Measurements from ENCODE around the gene GRK5.

Gene GRK5

DNA sequence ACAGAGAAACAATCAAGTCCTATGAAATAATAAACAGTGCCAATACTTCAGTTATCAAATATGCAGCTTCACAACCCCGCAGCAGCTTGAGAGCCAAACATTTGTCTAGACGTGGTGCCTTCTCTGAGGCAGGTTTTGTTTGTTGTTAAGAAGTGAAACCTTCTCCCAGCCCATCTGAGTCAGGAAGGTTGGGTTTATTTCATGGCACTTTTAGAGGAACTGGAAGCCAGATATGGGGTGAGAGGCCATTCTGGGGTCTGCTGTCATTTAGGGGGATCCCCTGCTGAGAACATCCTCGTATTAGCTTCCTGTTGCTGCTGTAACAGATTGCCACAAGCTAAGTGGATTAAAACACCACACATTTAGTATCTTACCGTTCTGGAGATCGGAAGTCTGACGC lies 113.6 kb downstream of the GRK5 start:
- H2BK15ac ChIP-seq (ENCODE audit: low read length) = peak overlapping the region; percentile 8

DNA sequence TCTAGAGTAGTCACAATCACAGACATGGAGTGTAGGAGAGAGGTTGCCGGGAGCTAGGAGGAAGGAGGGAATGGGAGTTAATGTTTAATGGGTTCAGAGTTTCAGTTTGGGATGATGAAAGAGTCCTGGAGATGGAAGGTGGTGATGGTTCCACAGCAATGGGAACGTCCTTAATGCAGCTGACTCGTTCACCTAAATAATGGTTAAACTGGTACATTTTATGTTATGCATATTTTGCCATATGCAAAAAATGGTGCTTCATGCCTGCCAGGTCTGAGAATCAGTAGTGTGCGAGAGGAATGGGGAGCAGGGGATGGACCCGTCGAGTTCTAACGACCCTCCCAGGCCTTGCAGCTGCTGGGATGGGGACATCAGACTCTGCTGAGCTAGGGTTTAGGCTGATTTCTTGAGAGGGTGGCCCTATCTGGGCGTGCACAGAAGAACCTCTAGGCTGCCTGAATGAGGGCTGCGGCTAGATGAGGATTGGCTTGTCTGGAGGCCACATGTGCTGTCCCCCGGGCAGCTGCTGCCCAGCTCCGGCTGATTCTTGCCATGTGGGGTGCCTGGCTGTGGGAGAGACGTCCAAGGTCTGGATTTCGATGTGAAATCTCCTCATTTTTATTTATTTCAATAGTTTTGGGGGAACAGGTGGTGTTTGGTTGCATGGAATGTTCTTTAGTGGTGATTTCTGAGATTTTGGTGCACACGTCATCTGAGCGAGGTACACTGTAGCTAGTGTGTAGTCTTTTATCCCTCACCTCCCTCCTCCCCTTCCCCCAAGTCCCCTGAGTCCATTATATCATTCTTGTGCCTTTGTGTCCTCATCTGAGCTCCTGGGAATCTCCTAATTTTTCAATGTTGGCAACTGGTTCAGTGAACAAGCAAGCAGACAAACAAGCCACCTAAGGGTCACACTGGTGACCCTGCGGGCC lies 116.0 kb downstream of the GRK5 start:
- Histone ChIP-seq H3K9me3 (replicated peaks in 1 of 2; ENCODE audit: control insufficient read depth in 2 of 2, insufficient read depth in 1 of 2, low read depth in 1 of 2, low read length in 2 of 2) (peaks cover 3 to 6% of the 10 kb centered on the region in 2 donors), H3K9ac (ENCODE audit: low read depth, low read length, poor library complexity) (no peak overlapping the region), H2BK15ac (ENCODE audit: low read length) (no peak overlapping the region), H3K27ac (replicated peaks; ENCODE audit: low read length) (no peak overlapping the region), H2BK120ac (ENCODE audit: low read depth, low read length) (no peak overlapping the region), H4K8ac (ENCODE audit: low read depth, low read length) (no peak overlapping the region), H3K27me3 (ENCODE audit: control insufficient read depth in 3 of 3, insufficient read depth in 3 of 3, low read depth in 1 of 3, low read length in 3 of 3) (no peaks in the 10 kb centered on the region), H3K4ac (ENCODE audit: low read length) (no peak overlapping the region), H3K23ac (ENCODE audit: low read depth, low read length, poor library complexity) (no peak overlapping the region), H2BK5ac (ENCODE audit: low read length) (no peak overlapping the region), H2AK5ac (ENCODE audit: low read depth, low read length) (peak overlapping the region; percentile 38), H3K79me1 (ENCODE audit: low read depth, low read length) (peaks cover 4% of the 10 kb centered on the region), H3K18ac (ENCODE audit: low read length) (peak overlapping the region; percentile 50), H3K4me2 (ENCODE audit: insufficient read depth, low read length, poor library complexity, severe bottlenecking) (no peak overlapping the region), H2AFZ (ENCODE audit: low read length) (peak overlapping the region; percentile 43), H3K4me3 (ENCODE audit: low read length in 2 of 2) (no peak overlapping the region), H4K91ac (ENCODE audit: low read depth, low read length, poor library complexity) (no peak overlapping the region), H2BK12ac (ENCODE audit: low read length) (no peak overlapping the region), H3K36me3 (replicated peaks in 1 of 2; ENCODE audit: control insufficient read depth in 2 of 2, insufficient read depth in 2 of 2, low read length in 2 of 2) (peaks cover 0 to 3% of the 10 kb centered on the region in 2 donors), H3K14ac (ENCODE audit: low read length) (no peak overlapping the region), H3K4me1 (ENCODE audit: control insufficient read depth in 2 of 2, insufficient read depth in 1 of 2, low read depth in 1 of 2, low read length in 2 of 2) (peaks cover 8 to 50% of the 10 kb centered on the region in 2 donors)
- no peak for DNase-seq (ENCODE audit: low spot score)
- WGBS, 2 donors (ENCODE audit: extremely low coverage in 2 of 2, insufficient read length in 2 of 2, insufficient replicate concordance in 1 of 2) = no CpG with 5 or more reads among the region's 16 CpGs

More for the DNA sequence above, 113.6 kb downstream of the GRK5 start:
- WGBS, 2 donors (ENCODE audit: extremely low coverage in 2 of 2, insufficient read length in 2 of 2, insufficient replicate concordance in 1 of 2) = no CpG with 5 or more reads among the region's 6 CpGs
- Histone ChIP-seq H3K23ac (ENCODE audit: low read depth, low read length, poor library complexity) (no peak overlapping the region), H2AK5ac (ENCODE audit: low read depth, low read length) (peak overlapping the region; percentile 28), H2BK12ac (ENCODE audit: low read length) (no peak overlapping the region), H2BK5ac (ENCODE audit: low read length) (no peak overlapping the region), H3K9ac (ENCODE audit: low read depth, low read length, poor library complexity) (no peak overlapping the region), H4K91ac (ENCODE audit: low read depth, low read length, poor library complexity) (no peak overlapping the region), H3K9me3 (replicated peaks in 1 of 2; ENCODE audit: control insufficient read depth in 2 of 2, insufficient read depth in 1 of 2, low read depth in 1 of 2, low read length in 2 of 2) (peaks cover 3 to 6% of the 10 kb centered on the region in 2 donors), H3K36me3 (replicated peaks in 1 of 2; ENCODE audit: control insufficient read depth in 2 of 2, insufficient read depth in 2 of 2, low read length in 2 of 2) (peaks cover 0 to 3% of the 10 kb centered on the region in 2 donors), H3K79me1 (ENCODE audit: low read depth, low read length) (peaks cover 4% of the 10 kb centered on the region), H3K14ac (ENCODE audit: low read length) (no peak overlapping the region), H3K4me2 (ENCODE audit: insufficient read depth, low read length, poor library complexity, severe bottlenecking) (no peak overlapping the region), H3K27me3 (ENCODE audit: control insufficient read depth in 3 of 3, insufficient read depth in 3 of 3, low read depth in 1 of 3, low read length in 3 of 3) (no peaks in the 10 kb centered on the region), H4K8ac (ENCODE audit: low read depth, low read length) (no peak overlapping the region), H3K27ac (replicated peaks; ENCODE audit: low read length) (no peak overlapping the region), H3K4me3 (ENCODE audit: low read length in 2 of 2) (no peak overlapping the region), H3K18ac (ENCODE audit: low read length) (no peak overlapping the region), H2AFZ (ENCODE audit: low read length) (no peak overlapping the region), H3K4me1 (ENCODE audit: control insufficient read depth in 2 of 2, insufficient read depth in 1 of 2, low read depth in 1 of 2, low read length in 2 of 2) (peaks cover 32 to 63% of the 10 kb centered on the region in 2 donors), H3K4ac (ENCODE audit: low read length) (no peak overlapping the region), H2BK120ac (ENCODE audit: low read depth, low read length) (no peak overlapping the region)
- no peak for DNase-seq (ENCODE audit: low spot score)

DNA sequence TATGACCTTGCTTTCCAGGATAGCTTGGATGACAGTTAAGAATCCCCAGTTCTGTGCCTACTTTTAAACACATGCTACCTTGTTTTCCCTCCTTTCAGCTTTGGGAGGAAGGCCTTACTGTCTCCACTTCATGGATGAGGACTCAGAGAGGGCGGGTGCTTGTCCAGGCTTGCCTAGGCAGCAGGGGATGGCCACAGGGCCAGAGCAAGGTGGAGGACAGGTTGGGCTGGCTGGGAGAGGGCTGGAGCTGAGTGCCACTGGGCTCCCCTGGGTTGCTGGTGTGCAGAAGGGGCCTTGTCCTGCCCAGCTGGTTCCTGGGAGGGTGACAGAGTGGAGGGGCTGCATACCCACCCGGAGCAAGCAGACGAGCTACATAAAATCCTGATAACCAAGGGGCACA lies 117.8 kb downstream of the GRK5 start:
- Histone ChIP-seq H2BK12ac (ENCODE audit: low read length) (peak overlapping the region; percentile 77), H3K4me3 (ENCODE audit: low read length in 2 of 2) (no peak overlapping the region), H4K8ac (ENCODE audit: low read depth, low read length) (no peak overlapping the region), H3K9ac (ENCODE audit: low read depth, low read length, poor library complexity) (no peak overlapping the region), H3K79me1 (ENCODE audit: low read depth, low read length) (peaks cover 2% of the 10 kb centered on the region), H2AFZ (ENCODE audit: low read length) (no peak overlapping the region), H3K27me3 (ENCODE audit: control insufficient read depth in 3 of 3, insufficient read depth in 3 of 3, low read depth in 1 of 3, low read length in 3 of 3) (no peaks in the 10 kb centered on the region), H2AK5ac (ENCODE audit: low read depth, low read length) (peak overlapping the region; percentile 89), H2BK15ac (ENCODE audit: low read length) (peak overlapping the region; percentile 51), H3K4ac (ENCODE audit: low read length) (no peak overlapping the region), H3K36me3 (replicated peaks in 1 of 2; ENCODE audit: control insufficient read depth in 2 of 2, insufficient read depth in 2 of 2, low read length in 2 of 2) (peaks cover 0 to 3% of the 10 kb centered on the region in 2 donors), H2BK120ac (ENCODE audit: low read depth, low read length) (peak overlapping the region; percentile 44), H3K14ac (ENCODE audit: low read length) (peak overlapping the region; percentile 65), H4K91ac (ENCODE audit: low read depth, low read length, poor library complexity) (no peak overlapping the region), H3K27ac (replicated peaks; ENCODE audit: low read length) (no peak overlapping the region), H3K23ac (ENCODE audit: low read depth, low read length, poor library complexity) (no peak overlapping the region), H2BK5ac (ENCODE audit: low read length) (peak overlapping the region; percentile 58), H3K4me2 (ENCODE audit: insufficient read depth, low read length, poor library complexity, severe bottlenecking) (no peak overlapping the region), H3K9me3 (replicated peaks in 1 of 2; ENCODE audit: control insufficient read depth in 2 of 2, insufficient read depth in 1 of 2, low read depth in 1 of 2, low read length in 2 of 2) (peaks cover 3 to 6% of the 10 kb centered on the region in 2 donors), H3K18ac (ENCODE audit: low read length) (peak overlapping the region; percentile 84), H3K4me1 (ENCODE audit: control insufficient read depth in 2 of 2, insufficient read depth in 1 of 2, low read depth in 1 of 2, low read length in 2 of 2) (peaks cover 0 to 35% of the 10 kb centered on the region in 2 donors)
- no CpG with 5 or more reads among the region's 3 CpGs for WGBS, 2 donors (ENCODE audit: extremely low coverage in 2 of 2, insufficient read length in 2 of 2, insufficient replicate concordance in 1 of 2)
- DNase-seq (ENCODE audit: low spot score) = no peak

DNA sequence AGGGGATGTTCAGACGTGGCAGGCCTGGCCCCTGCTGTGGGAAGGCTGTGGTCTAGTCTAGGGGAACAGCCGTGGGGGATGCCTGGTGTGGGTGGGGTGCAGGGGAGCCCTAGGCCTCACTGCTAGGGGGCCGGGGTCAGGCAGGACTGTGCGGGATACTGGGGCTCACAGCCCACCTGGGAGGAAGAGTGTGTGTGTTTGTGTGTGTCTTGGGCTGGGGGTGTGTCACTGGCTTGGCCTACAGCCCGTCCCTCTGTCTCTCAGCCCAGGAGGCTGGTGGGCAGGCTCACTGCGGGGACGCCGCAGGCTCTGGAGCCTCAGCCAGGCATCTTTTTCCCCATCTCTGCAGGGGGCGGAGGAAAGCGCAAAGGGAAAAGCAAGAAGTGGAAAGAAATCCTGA lies 118.8 kb downstream of the GRK5 start:
- no peak overlapping the region for H3K14ac ChIP-seq (ENCODE audit: low read length)
- peaks cover 2% of the 10 kb centered on the region for H3K79me1 ChIP-seq (ENCODE audit: low read depth, low read length)
- H3K18ac ChIP-seq (ENCODE audit: low read length) = peak overlapping the region; percentile 92
- H2AFZ ChIP-seq (ENCODE audit: low read length) = no peak overlapping the region
- no peak overlapping the region for H4K91ac ChIP-seq (ENCODE audit: low read depth, low read length, poor library complexity)
- H2BK12ac ChIP-seq (ENCODE audit: low read length) = no peak overlapping the region
- peak overlapping the region; percentile 81 for H2AK5ac ChIP-seq (ENCODE audit: low read depth, low read length)
- no peak overlapping the region for H3K27ac ChIP-seq (replicated peaks; ENCODE audit: low read length)
- no peak overlapping the region for H3K4me3 ChIP-seq (ENCODE audit: low read length in 2 of 2)
- H3K9ac ChIP-seq (ENCODE audit: low read depth, low read length, poor library complexity) = peak overlapping the region; percentile 84
- WGBS, 2 donors (ENCODE audit: extremely low coverage in 2 of 2, insufficient read length in 2 of 2, insufficient replicate concordance in 1 of 2) = no CpG with 5 or more reads among the region's 10 CpGs
- H2BK15ac ChIP-seq (ENCODE audit: low read length) = peak overlapping the region; percentile 51
- peak overlapping the region; percentile 56 for H3K4ac ChIP-seq (ENCODE audit: low read length)
- peaks cover 3 to 4% of the 10 kb centered on the region in 2 donors for H3K9me3 ChIP-seq (replicated peaks in 1 of 2; ENCODE audit: control insufficient read depth in 2 of 2, insufficient read depth in 1 of 2, low read depth in 1 of 2, low read length in 2 of 2)
- peak overlapping the region; percentile 85 for H2BK120ac ChIP-seq (ENCODE audit: low read depth, low read length)
- no peak for DNase-seq (ENCODE audit: low spot score)
- peaks cover 0 to 35% of the 10 kb centered on the region in 2 donors for H3K4me1 ChIP-seq (ENCODE audit: control insufficient read depth in 2 of 2, insufficient read depth in 1 of 2, low read depth in 1 of 2, low read length in 2 of 2)
- no peak overlapping the region for H3K23ac ChIP-seq (ENCODE audit: low read depth, low read length, poor library complexity)
- no peak overlapping the region for H3K4me2 ChIP-seq (ENCODE audit: insufficient read depth, low read length, poor library complexity, severe bottlenecking)
- H3K36me3 ChIP-seq (replicated peaks in 1 of 2; ENCODE audit: control insufficient read depth in 2 of 2, insufficient read depth in 2 of 2, low read length in 2 of 2) = peaks cover 0 to 3% of the 10 kb centered on the region in 2 donors
- no peaks in the 10 kb centered on the region for H3K27me3 ChIP-seq (ENCODE audit: control insufficient read depth in 3 of 3, insufficient read depth in 3 of 3, low read depth in 1 of 3, low read length in 3 of 3)
- no peak overlapping the region for H2BK5ac ChIP-seq (ENCODE audit: low read length)
- peak overlapping the region; percentile 44 for H4K8ac ChIP-seq (ENCODE audit: low read depth, low read length)
